Measurements from ENCODE around the gene ZNF24. TPM values are rescaled to one million over a fixed set of nuclear protein-coding genes. Genes with fewer than 3 reads are reported as not detected.

Gene ZNF24
- 9.2 to 14.1 TPM (median 12.3 TPM) in 5 replicates for total RNA-seq (2022; extraction: Qiagen RNA extraction; ENCODE audit: low read depth)

DNA sequence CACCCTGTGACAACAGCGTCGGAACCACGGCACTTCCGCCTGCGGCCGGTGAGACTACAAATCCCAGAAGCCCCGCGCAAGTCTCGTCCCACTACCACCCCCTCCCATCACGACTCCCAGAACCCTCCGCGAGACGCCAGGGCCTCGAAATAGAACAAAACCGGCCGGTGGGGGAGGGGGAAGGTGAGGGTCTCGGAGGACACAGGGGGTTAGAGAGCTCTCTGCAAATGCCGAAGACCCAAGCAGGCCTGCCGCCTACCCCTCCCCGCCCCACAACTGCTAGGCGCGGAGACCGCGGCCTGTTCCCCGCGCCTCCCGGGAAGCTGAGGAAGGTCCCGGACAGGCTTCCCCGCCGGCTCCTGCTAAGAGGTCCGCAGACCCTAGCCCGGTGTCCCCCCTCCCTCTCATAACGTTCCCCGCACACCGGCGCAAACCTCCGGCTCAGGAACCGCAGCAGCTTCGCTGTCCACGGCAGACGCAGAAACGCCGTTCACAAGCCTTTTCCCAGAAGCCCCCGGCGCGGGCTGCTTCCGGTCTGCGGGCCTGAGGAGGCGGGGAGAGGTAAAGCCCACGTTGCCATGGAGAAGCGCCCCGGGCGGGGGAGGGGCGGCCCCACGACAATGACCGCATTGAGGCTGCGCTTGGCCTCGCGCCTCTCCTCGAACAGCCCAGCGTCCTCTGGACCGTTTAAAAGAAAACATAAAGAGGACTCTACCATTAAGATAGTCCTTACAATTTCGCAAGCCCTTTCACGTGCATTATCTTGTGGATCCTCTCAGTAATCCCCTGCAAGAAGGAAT is at the start of gene ZNF24:
Gene ZNF24 (minus strand): TSS at position 485 of the 800 bp plus-strand sequence. CDS start 3,770 bp downstream, outside the sequence.

GRCh38 chr18:35376742-35377695 is 32.8 kb upstream of the ZNF24 start, which contains the start of gene ZNF396:
TSS of gene ZNF396 (minus strand) at chr18:35377337. CDS start at chr18:35374292, 3,045 bp downstream.

DNA sequence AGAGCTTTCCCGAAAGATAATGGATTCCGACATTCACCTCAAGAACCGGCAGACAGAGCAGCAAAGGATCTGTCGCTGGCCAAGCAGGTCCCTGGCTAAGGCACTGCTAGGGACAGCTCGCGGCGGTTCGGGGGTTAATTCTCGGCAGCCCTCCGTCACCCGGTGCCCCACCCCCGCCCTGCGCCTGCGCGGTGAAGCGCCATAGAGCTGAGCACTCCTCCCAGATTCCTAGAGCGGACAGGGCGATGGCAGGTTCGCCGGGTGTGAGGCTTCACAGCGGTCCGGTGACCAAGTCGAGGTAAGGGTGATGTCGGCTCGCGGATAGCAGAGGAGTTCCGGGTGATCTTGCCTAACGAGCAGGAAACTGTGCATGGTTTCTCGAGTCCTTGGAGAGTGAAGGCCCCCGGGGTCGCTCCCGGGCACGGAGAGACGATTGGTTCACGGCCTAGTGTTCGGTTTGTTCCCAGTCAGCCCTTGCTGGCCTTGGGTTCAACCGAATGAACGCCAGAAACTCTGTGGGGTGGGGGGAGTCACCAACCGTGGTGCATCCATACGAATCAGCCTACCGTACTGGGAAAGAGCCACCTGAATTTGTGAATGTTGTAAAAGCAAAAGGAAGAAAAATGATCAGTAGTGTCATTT is 54.0 kb downstream of the ZNF24 start, which contains the start of gene ZSCAN30:
Gene ZSCAN30 (minus strand): TSS at position 136 of the 642 bp plus-strand sequence. CDS start 25,877 bp downstream, outside the sequence.

Other genes starting within 250 kb of the ZNF24 start
- gene ZNF397, start 103.4 kb downstream of the ZNF24 start, total RNA-seq (2022; extraction: Qiagen RNA extraction; ENCODE audit: low read depth) = 3.4 to 5.0 TPM (median 4.2 TPM) in 5 replicates
- 0.38 to 1.0 TPM (median 0.95 TPM) in 5 replicates for gene ZSCAN30, start 54.2 kb downstream of the ZNF24 start, total RNA-seq (2022; extraction: Qiagen RNA extraction; ENCODE audit: low read depth)
- gene ZNF396, start 32.9 kb upstream of the ZNF24 start, total RNA-seq (2022; extraction: Qiagen RNA extraction; ENCODE audit: low read depth) = 0.61 to 1.00 TPM (median 0.75 TPM) in 5 replicates
- gene INO80C, start 153.5 kb upstream of the ZNF24 start, total RNA-seq (2022; extraction: Qiagen RNA extraction; ENCODE audit: low read depth) = 26.3 to 28.6 TPM (median 27.1 TPM) in 5 replicates
- 59.7 to 78.1 TPM (median 75.5 TPM) in 5 replicates for gene GALNT1, start 237.3 kb upstream of the ZNF24 start, total RNA-seq (2022; extraction: Qiagen RNA extraction; ENCODE audit: low read depth)

Measured in A549 treated with GW870086 at 1 μM for 4 hours (cell line).